Body of pancreas (tissue), 4 donors: ENCODE results near the gene ODF4.

Experiments
- CTCF ChIP-seq, 7 experiments: fragments of 450-650 bp in 4 of 7; fragments of 200-600 bp in 3 of 7; sonication (generic) in 3 of 7; IDR thresholded peaks; one replicate each; pipeline ENCODE4 v1.5.1; 2016 to 2019; ENCODE audit warnings: antibody characterized with exemption in 7 of 7
- POLR2A ChIP-seq, 3 donors: fragments of 450-650 bp; IDR thresholded peaks; one replicate each; pipeline ENCODE4 v1.6.1; 2016; ENCODE audit warnings: antibody characterized with exemption in 3 of 3, mild to moderate bottlenecking in 2 of 3

- TF ChIP-seq CTCF (IDR thresholded peaks at IDR 0.05): no peak
- no peak for TF ChIP-seq POLR2A (IDR thresholded peaks at IDR 0.05)
Measured at GRCh38 chr17:8345951-8346665, 6.5 kb downstream of the ODF4 start.
